NCI-H526 treated with DMSO at 0.1 percent for 48 hours (cell line): ENCODE results near the gene SYNE2.

Source experiments
- DNase-seq: peaks from one replicate; lab custom pipeline; 2025; lab: John Stamatoyannopoulos, UW

SYNE2 gene

DNA sequence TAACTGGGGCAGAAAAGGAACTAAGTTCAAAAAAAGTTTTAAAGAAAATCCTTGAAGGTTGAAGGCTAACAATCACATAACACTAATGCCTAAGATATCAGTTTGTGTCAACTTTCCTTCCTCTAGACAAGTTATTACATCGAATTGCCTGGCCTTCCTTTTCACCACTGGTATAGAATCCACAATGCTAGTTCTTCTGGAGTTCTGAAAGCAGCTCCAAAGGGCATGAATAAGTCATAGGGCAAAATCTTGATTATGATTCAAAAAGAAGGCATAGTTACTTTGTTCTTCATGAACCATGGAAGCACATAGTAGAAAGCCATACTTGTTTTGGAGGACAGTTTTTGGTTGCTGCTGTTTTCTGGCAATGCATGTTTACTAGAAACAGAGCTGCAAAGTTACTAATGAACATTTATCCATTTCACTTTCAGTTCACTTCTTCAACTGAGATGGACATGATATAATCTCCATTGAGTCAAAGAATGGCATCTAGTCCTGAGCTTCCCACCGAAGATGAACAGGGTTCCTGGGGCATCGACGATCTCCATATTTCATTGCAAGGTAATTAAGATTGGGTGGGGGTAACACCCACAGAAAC is 56.0 kb downstream of the SYNE2 start:
- no peak for DNase-seq

- DNase-seq, result no peak
These were observed 57.2 kb downstream of the SYNE2 start for GRCh38 chr14:63909984-63910383.

DNA sequence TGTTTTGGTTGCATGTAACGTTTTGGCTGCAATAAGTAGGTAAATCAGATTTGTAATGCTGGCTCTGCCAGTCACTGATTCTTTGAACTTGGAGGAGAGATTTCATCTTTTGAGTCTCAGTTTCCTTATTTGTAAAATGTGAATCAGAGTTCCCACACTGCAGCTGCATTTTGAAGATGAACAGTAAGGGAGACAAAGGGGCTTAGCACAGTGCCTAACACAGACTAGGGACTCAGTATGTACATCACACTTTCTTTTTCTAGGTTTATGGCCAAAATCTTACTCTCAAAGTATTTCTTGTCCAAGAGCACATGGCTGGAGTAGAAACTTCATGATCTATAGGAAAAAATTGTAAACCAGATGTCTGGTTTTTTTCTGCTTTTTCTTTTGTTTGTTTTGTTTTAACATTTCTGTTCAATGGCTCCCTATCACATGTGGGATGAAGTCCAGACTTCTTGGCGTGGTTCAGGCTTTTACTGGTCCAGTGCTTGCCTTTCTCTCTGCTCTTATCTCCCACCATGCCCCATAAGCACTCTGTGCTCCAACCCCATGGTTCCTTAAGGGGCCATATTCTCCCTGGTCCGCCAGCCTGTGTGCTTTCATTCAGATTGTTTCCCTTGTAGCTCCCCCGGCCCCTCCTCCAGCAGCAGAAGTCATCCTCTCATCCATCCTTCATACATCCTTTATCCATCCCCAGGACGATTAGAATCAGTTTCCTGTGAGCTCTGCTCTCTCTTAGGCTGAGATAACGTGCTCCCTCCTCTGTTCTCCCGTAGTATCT is 58.0 kb downstream of the SYNE2 start:
- DNase-seq, result no peak

DNA sequence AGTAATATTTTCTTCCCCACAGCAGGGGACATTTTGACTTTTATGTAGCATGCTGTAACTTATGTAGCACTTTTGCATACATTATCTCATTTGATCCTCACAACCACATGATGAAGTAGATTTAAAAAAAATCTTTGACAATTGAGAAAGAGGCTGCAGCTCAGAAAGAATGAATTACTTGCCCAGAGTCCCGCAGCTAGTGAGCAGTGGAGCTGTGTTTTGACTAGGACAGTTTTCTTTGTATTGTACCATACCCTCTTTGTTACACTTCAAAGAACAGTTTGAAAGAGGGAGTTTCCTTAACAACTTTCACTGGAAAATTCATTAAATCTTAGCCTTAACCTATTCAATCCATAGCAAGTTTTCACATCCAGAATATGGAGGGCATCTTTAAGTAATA is 58.6 kb downstream of the SYNE2 start:
- no peak for DNase-seq

GRCh38 chr14:63912286-63912685 is 59.5 kb downstream of the SYNE2 start:
- no peak for DNase-seq

GRCh38 chr14:63918411-63918810 is 65.6 kb downstream of the SYNE2 start:
- DNase-seq, result no peak

- peak; percentile 36 for DNase-seq
These were observed 70.1 kb downstream of the SYNE2 start for GRCh38 chr14:63922696-63923421.

GRCh38 chr14:63923422-63923752 is 70.6 kb downstream of the SYNE2 start:
- no peak for DNase-seq

DNA sequence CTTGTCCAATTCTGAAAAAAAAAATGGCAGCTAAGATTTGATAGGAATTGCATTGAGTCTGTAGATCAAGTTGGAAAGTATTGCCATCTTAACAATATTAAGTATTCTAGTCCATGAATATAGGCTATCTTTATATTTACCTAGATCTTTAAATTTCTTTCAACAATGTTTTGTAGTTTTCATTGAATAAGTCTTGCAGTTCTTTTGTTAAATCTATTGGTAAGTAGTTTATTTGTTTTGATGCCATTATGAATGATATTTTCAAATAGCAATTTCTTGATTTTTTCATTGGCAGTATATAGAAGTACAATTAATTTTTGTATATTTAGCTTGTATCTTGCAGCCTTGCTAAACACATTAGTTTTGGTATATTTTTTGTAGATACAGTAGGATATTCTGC is 71.6 kb downstream of the SYNE2 start:
- no peak for DNase-seq

DNA sequence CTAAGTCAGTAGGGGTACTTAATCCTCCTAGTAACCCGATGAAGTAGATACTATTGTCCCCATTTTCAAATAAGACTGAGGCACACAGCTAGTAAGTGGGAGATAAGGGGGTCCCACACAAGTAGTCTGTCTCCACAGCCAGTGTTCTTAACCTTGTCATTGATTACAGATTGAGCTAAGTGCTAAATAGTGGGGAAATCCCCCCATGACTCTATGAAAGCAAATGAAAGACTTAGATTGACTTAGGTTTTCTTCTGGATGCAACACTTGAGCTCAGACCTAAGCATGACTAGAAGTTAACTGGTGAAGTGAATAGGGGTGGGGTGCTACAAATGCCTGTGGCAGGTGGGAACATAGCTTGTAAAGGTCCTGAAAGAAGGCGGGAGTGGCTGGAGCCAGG is 73.8 kb downstream of the SYNE2 start:
- DNase-seq, result no peak

GRCh38 chr14:63928744-63929174 is 76.0 kb downstream of the SYNE2 start:
- DNase-seq, result no peak

GRCh38 chr14:63933110-63933509 is 80.3 kb downstream of the SYNE2 start:
- no peak for DNase-seq

GRCh38 chr14:63933711-63934110 is 80.9 kb downstream of the SYNE2 start:
- no peak for DNase-seq

DNA sequence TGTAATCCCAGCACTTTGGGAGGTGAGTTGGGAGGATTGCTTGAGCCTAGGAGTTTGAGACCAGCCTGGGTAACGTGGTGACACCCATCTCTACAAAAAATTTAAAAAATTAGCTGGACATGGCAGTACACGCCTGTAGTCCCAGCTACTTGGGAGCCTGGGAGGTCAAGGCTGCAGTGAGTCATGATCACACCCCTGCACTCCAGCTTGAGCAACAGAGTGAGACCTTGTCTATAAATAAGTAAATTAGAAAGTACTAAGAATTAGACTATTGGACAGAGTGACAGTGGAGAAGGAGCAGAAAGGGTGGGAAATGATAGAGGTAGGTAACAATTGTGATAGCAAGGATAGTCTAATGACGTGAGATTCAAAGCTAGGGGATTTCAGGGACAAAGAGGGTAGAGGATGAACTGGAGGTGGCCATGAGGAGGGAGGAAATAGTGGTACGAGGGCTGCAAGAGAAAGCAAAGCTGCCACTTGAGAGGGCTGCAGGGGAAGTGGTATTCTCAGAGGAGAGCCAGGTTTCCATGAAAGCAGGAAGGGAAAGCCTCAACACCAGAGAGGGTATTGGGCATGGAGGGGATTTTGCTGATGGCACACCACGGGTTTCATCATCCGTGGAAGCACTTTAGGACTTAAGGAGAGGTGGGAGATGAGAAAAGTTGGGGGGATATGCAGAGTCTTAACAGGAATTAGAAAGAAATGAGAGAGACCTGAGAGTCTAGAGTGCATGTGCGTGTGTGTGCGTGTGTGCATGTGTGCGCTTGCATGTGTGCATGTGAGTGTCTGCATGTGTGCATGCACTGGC is 85.6 kb downstream of the SYNE2 start:
- DNase-seq, result no peak

DNA sequence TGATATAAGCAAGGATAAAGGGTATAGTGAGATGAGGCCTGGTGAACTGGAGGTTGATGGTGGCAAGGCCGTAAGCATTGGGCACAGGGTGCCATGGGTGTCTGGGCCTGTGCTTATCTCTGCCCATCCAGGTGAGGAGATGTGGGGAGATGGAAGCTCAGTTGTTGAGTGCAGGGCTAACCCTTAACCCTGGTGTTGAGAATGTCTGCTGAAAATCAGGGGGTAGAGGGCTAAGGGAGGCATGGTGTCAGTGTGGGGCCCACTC is 86.1 kb downstream of the SYNE2 start:
- no peak for DNase-seq

GRCh38 chr14:63940387-63940786 is 87.6 kb downstream of the SYNE2 start:
- DNase-seq, result no peak

DNA sequence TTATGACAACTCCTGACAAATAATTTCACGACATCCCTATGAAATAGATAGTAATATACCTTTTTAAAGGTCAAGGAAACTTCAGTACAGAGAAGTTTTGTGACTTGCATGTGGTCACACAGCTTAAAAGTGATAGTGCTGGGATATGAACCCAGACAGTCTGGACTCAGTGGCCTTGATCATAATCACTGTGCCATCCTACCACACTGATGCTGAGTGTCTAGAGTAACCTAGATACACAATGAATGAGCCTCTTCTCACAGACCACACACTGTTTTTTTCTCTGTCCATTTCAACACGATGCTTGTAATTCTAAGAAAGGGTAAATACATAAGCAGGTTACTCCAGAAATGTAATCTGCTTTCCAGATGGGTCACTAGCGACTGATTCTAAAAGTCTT is 88.2 kb downstream of the SYNE2 start:
- no peak for DNase-seq

DNA sequence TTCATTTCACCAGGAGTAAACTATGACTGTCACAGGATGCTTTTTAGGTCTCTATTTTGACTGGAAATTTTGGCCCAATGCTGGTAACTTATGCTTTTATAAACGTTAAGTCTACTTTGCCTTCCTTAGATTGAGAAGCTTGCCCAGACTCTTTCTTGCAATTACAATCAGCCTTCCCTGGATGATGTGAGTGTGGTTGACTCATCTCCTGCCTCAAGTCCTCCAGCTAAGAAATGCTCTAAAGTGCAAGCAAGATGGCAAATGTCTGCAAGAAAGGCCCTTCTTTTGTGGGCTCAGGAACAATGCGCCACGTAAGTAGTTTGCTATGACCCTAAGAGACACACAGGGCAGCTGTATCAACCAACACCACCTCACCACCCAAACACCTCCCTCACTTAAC is 96.9 kb downstream of the SYNE2 start:
- no peak for DNase-seq

GRCh38 chr14:63951021-63951420 is 98.2 kb downstream of the SYNE2 start:
- DNase-seq, result no peak

- no peak for DNase-seq
These were observed 98.6 kb downstream of the SYNE2 start for GRCh38 chr14:63951429-63951828.

- DNase-seq, result no peak
These were observed 99.5 kb downstream of the SYNE2 start for GRCh38 chr14:63952053-63952932.

DNA sequence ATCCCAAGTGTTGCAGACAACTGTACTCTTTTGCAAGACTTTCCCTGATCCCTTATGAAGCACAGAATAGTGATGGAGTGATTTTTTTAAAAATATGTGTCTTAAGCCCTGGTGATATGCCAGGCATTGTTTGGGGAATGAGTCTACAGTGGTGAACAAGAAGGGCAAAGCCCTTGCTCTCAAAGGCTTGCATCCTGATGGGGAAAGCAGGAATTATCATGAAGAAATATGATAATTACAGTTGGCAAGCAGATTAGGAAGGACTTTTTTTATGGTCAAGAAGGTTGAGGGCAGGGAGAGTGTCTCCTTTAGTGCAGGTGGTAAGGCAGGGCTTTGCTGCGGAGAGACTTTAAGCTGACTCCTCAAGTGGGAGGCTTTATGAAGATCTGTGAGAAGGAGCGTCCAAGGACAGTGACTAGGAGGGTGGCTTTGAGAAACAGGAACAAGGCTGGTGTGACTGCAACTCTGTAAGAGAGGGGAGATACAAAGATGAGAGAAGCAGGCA is 100.2 kb downstream of the SYNE2 start:
- DNase-seq, result no peak
